GM12878 (cell line): Measurements from ENCODE around the gene ZMYND11. TPM values are rescaled to one million over a fixed set of nuclear protein-coding genes. Genes with fewer than 3 reads are reported as not detected.

Experiments used
- ATAC-seq: fragments of 200-7000 bp; cut with Tn5 transposase; 3 replicates; pipeline ENCODE4 v1.9.1; 2020; ENCODE audit warnings: mild to moderate bottlenecking, moderate library complexity
- BruUV-seq: library from RNA; stranded (reverse); fragments of 400-500 nt; replicated peaks from 2 replicates; lab custom pipeline; 2021; lab: Mats Ljungman, UMichigan
- CTCF ChIA-PET: fragments of 300-600 bp; sonication (Branson Sonifier 250); formaldehyde crosslinking; extraction: SDS; loops from one replicate; lab custom pipeline; 2021; ENCODE audit warnings: inconsistent platforms; lab: Yijun Ruan, JAX
- POLR2A ChIA-PET: fragments of 350-600 bp; formaldehyde crosslinking; extraction: SDS; loops from one replicate; lab custom pipeline; 2021; ENCODE audit warnings: inconsistent platforms; lab: Charles Lee
- RAD21 ChIA-PET: fragments of 300-600 bp; sonication (Branson Sonifier 250); formaldehyde crosslinking; loops from one replicate; lab custom pipeline; 2023; ENCODE audit warnings: antibody characterized with exemption; ENCODE audit not compliant: unreplicated experiment; lab: Charles Lee
- SMC1A ChIA-PET: fragments of 300-600 bp; sonication (Branson Sonifier 250); formaldehyde crosslinking; loops from one replicate; lab custom pipeline; 2023; ENCODE audit not compliant: unreplicated experiment, uncharacterized antibody; lab: Charles Lee
- DNase-seq: peaks from one replicate; pipeline ENCODE4 v3.0.0-alpha.2; 2011; ENCODE audit warnings: low read depth, low spot score
- FAIRE-seq: peaks from 3 replicates; lab custom pipeline; 2011; peaks lifted over from hg19 to GRCh38; lab: Jason Lieb, UNC
- H2AFZ ChIP-seq: 2 replicates; pipeline ENCODE4 v1.6.0; 2011; ENCODE audit warnings: low read depth, low read length, control low read depth; ENCODE audit not compliant: control insufficient read depth
- H3K27ac ChIP-seq: 2 replicates; pipeline ENCODE4 v1.5.1; 2011; ENCODE audit warnings: control low read depth; ENCODE audit not compliant: control insufficient read depth, insufficient read depth
- H3K27me3 ChIP-seq, 2 experiments: replicated peaks in 1 of 2; 2 replicates each; pipeline versions ENCODE4 v1.6.0 to v1.6.1; 2011; ENCODE audit warnings: low read length in 1 of 2; ENCODE audit not compliant: control insufficient read depth in 2 of 2, insufficient read depth in 2 of 2
- H3K36me3 ChIP-seq, 2 experiments: 2 replicates each; pipeline ENCODE4 v1.5.1; 2011; ENCODE audit warnings: low read length in 1 of 2; ENCODE audit not compliant: control insufficient read depth in 2 of 2, insufficient read depth in 2 of 2
- H3K4me1 ChIP-seq: 2 replicates; pipeline ENCODE4 v1.6.1; 2011; ENCODE audit warnings: mild to moderate bottlenecking, low read length, moderate library complexity, mixed read lengths; ENCODE audit not compliant: control insufficient read depth, insufficient read depth
- H3K4me2 ChIP-seq: 2 replicates; pipeline ENCODE4 v1.6.0; 2011; ENCODE audit warnings: control low read depth; ENCODE audit not compliant: control insufficient read depth, insufficient read depth
- H3K4me3 ChIP-seq: fragments of 200-600 bp; sonication (generic); 2 replicates; pipeline ENCODE4 v1.5.1; 2016
- H3K79me2 ChIP-seq: 2 replicates; pipeline ENCODE4 v1.6.0; 2011; ENCODE audit warnings: low read length; ENCODE audit not compliant: control insufficient read depth, insufficient read depth
- H3K9ac ChIP-seq: 2 replicates; pipeline ENCODE4 v1.8.0; 2011; ENCODE audit warnings: low read length, control low read depth, mixed read lengths; ENCODE audit not compliant: control insufficient read depth, insufficient read depth
- H3K9me3 ChIP-seq: replicated peaks from 3 replicates; pipeline ENCODE4 v1.5.1; 2011; ENCODE audit warnings: mild to moderate bottlenecking, low read length; ENCODE audit not compliant: control insufficient read depth, insufficient read depth
- H4K20me1 ChIP-seq: 2 replicates; pipeline ENCODE4 v1.6.0; 2011; ENCODE audit not compliant: control insufficient read depth, insufficient read depth
- CBFB ChIP-seq: IDR thresholded peaks from 2 replicates; pipeline ENCODE4 v1.6.1; 2016; ENCODE audit warnings: antibody characterized with exemption, low read depth
- CHD4 ChIP-seq: fragments of 200-600 bp; sonication (generic); IDR thresholded peaks from 2 replicates; pipeline ENCODE4 v1.6.1; 2016; ENCODE audit warnings: mild to moderate bottlenecking
- MLLT1 ChIP-seq: fragments of 450-650 bp; IDR thresholded peaks from 2 replicates; pipeline ENCODE4 v1.6.1; 2016; ENCODE audit warnings: mild to moderate bottlenecking
- NFIC ChIP-seq: IDR thresholded peaks from 2 replicates; pipeline ENCODE4 v1.6.1; 2012; ENCODE audit warnings: low read depth, mild to moderate bottlenecking, inconsistent platforms, low read length, moderate library complexity
- NR2C1 ChIP-seq: fragments of 450-650 bp; IDR thresholded peaks from 2 replicates; pipeline ENCODE4 v1.6.1; 2017; ENCODE audit warnings: antibody characterized with exemption, mild to moderate bottlenecking, moderate library complexity
- NR2F1 ChIP-seq: fragments of 450-650 bp; conservative IDR thresholded peaks from 2 replicates; pipeline ENCODE4 v1.6.1; 2017; ENCODE audit warnings: mild to moderate bottlenecking
- SMARCA5 ChIP-seq: fragments of 450-650 bp; IDR thresholded peaks from 2 replicates; pipeline ENCODE4 v1.6.1; 2017; ENCODE audit warnings: mild to moderate bottlenecking
- SRF ChIP-seq, 2 experiments: IDR thresholded peaks; 2 replicates each; pipeline ENCODE4 v1.6.1; 2011; ENCODE audit warnings: low read depth in 2 of 2, low read length in 2 of 2, mild to moderate bottlenecking in 1 of 2, moderate library complexity in 1 of 2
- STAT3 ChIP-seq: IDR thresholded peaks from 2 replicates; pipeline ENCODE4 v1.6.1; 2011; ENCODE audit warnings: low read depth, low read length, improper control_type of control experiment
- TCF3 ChIP-seq: IDR thresholded peaks from 2 replicates; pipeline ENCODE4 v1.6.1; 2012; ENCODE audit warnings: low read depth, mild to moderate bottlenecking, low read length, borderline replicate concordance; ENCODE audit not compliant: insufficient read depth
- ZNF384 ChIP-seq: IDR thresholded peaks from 2 replicates; pipeline ENCODE4 v1.6.1; 2012; ENCODE audit warnings: low read depth, mild to moderate bottlenecking, low read length, improper control_type of control experiment, borderline replicate concordance
- WGBS: methylation state at CpG from one replicate; pipeline ENCODE4 v1.1.6; 2016; ENCODE audit warnings: low lambda C conversion rate; ENCODE audit not compliant: insufficient replicate concordance, insufficient coverage; ENCODE audit errors: missing lambda C conversion rate; 5-methylcytosine and 5-hydroxymethylcytosine counted together
- in situ Hi-C: fragments of 300-500 bp; cut with MboI; formaldehyde crosslinking; loops from 9 replicates; pipeline ENCODE4 v1.14.3; 2018; ENCODE audit warnings: mixed read lengths
- intact Hi-C: fragments of 100-400 bp; cut with micrococcal nuclease; formaldehyde crosslinking; loops from one replicate; pipeline ENCODE4 v1.14.2; 2022; ENCODE audit not compliant: unreplicated experiment
- polyA plus RNA-seq, 11 experiments: library from polyadenylated mRNA; depleted of rRNA in 4 of 11; unstranded in 6 of 11; stranded (reverse) in 5 of 11; fragments of >200 nt; fragmentation: Nextera tagmentation in 4 of 11; fragmentation: Illumina TruSeq in 1 of 11; extraction: Ambion mirVana in 4 of 11; extraction: Trizol in 1 of 11; gene quantifications; 1 replicate in 1 of 11; 2 replicates in 10 of 11; pipeline versions ENCODE4 v1.2.1 to v1.2.3, GENCODE V29; 2011 to 2016; ENCODE audit warnings: inconsistent platforms in 2 of 11, missing spikeins in 2 of 11, low read depth in 1 of 11
- total RNA-seq, 4 experiments: library from RNA; depleted of rRNA in 3 of 4; stranded (reverse); fragments of >200 nt in 3 of 4; fragmentation: Illumina TruSeq in 1 of 4; extraction: Trizol in 1 of 4; gene quantifications; 2 replicates each; pipeline versions ENCODE4 v1.2.1 to v1.2.3, GENCODE V29; 2013 to 2021
- TF ChIP-seq, protein P1 (sequence below): fragments of 450-650 bp; IDR thresholded peaks from 2 replicates; pipeline ENCODE4 v1.6.1; 2017; ENCODE audit warnings: mild to moderate bottlenecking, moderate library complexity

Gene ZMYND11
- total and polyA plus RNA-seq, 10 of the 15 experiments (the other 5 are each of a cell fraction or from before 2014, with no cell fraction given), result 3.3 to 24.4 (median 13.1) TPM

DNA sequence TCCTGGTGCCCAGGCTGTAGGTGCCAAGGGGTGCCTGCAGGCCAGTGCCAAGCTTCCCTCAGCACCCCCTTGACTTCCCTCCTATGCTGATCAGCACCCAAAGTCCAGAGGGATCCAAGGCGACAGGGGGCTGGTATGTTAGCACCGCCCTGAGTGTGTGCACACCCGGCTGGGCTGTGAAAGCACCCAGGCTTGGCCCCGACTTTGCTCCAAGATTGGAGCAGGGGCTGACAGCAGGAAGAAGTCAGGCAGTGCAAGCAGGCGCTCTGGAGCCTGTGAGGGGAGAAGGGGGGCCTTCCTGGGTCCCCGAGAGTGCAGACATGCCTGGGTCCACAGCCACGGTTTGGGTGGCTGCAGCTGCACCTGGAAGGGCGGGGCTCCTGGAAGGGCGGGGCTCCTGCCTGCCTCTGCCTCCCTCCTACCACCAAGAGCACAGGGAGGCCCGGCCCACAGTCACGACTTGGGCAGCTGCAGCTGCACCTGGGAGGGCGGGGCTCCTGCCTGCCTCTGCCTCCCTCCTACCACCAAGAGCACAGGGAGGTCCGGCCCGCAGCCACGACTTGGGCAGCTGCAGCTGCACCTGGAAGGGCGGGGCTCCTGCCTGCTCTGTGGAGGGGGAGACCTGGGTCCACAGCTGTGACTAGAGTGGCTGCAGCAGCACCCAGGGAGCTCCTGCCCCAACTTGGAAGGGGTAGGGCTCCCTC lies 30.2 kb upstream of the ZMYND11 start:
- no peak for ATAC-seq
- H3K27me3 ChIP-seq, result no peaks in the 10 kb centered on the region
- CTCF ChIA-PET, result no interaction called here

More for the DNA sequence above, 30.2 kb upstream of the ZMYND11 start:
- no peaks in the 10 kb centered on the region for H3K79me2 ChIP-seq
- no peaks in the 10 kb centered on the region for H4K20me1 ChIP-seq
- no peak overlapping the region for H3K9ac ChIP-seq
- no peak overlapping the region for H3K4me3 ChIP-seq
- no peak for TF ChIP-seq NR2F1
- no peak for TF ChIP-seq MLLT1
- TF ChIP-seq ZNF384, result no peak
- TF ChIP-seq STAT3, result no peak
- no peak for TF ChIP-seq TCF3
- TF ChIP-seq NR2C1, result no peak
- no peak for TF ChIP-seq SRF (IDR thresholded peaks at IDR 0.05; ENCODE audit: low read depth in 2 of 2, low read length in 2 of 2)
- no peak for TF ChIP-seq CHD4
- no peak for TF ChIP-seq CBFB
- no peak for TF ChIP-seq SMARCA5
- no peak for TF ChIP-seq NFIC
- TF ChIP-seq, protein P1, sequence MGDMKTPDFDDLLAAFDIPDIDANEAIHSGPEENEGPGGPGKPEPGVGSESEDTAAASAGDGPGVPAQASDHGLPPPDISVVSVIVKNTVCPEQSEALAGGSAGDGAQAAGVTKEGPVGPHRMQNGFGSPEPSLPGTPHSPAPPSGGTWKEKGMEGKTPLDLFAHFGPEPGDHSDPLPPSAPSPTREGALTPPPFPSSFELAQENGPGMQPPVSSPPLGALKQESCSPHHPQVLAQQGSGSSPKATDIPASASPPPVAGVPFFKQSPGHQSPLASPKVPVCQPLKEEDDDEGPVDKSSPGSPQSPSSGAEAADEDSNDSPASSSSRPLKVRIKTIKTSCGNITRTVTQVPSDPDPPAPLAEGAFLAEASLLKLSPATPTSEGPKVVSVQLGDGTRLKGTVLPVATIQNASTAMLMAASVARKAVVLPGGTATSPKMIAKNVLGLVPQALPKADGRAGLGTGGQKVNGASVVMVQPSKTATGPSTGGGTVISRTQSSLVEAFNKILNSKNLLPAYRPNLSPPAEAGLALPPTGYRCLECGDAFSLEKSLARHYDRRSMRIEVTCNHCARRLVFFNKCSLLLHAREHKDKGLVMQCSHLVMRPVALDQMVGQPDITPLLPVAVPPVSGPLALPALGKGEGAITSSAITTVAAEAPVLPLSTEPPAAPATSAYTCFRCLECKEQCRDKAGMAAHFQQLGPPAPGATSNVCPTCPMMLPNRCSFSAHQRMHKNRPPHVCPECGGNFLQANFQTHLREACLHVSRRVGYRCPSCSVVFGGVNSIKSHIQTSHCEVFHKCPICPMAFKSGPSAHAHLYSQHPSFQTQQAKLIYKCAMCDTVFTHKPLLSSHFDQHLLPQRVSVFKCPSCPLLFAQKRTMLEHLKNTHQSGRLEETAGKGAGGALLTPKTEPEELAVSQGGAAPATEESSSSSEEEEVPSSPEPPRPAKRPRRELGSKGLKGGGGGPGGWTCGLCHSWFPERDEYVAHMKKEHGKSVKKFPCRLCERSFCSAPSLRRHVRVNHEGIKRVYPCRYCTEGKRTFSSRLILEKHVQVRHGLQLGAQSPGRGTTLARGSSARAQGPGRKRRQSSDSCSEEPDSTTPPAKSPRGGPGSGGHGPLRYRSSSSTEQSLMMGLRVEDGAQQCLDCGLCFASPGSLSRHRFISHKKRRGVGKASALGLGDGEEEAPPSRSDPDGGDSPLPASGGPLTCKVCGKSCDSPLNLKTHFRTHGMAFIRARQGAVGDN, result no peak
- TF ChIP-seq, all 136 proteins: peak for 0
- ChIA-PET POLR2A (no interaction called here), SMC1A (no interaction called here), RAD21 (no interaction called here)
- no peaks in the 10 kb centered on the region for H3K36me3 ChIP-seq
- no peaks in the 10 kb centered on the region; the same call in 2 of the 3 replicates for H3K9me3 ChIP-seq
- H3K4me1 ChIP-seq, result no peaks in the 10 kb centered on the region
- no peak for DNase-seq
- FAIRE-seq, result no peak
- no peak overlapping the region for H2AFZ ChIP-seq
- intact Hi-C loops (no loop called here), in situ Hi-C loops (no loop called here)
- 42% methylated on average over 13 of the region's 16 CpGs for WGBS
- BruUV-seq, result no TSS peak
- no peak overlapping the region for H3K4me2 ChIP-seq
- H3K27ac ChIP-seq, result no peak overlapping the region
